Tibial artery (tissue), 4 donors: Measurements from ENCODE around the gene SUFU.

Experiments
- DNase-seq, 2 donors: peaks; one replicate each; pipeline ENCODE4 v3.0.0-alpha.2; 2019
- H3K27ac ChIP-seq, 2 donors: fragments of 200-600 bp; sonication (generic) in 1 of 2; 1 replicate in 1 of 2; 2 replicates in 1 of 2; pipeline ENCODE4 v1.5.1; 2018 to 2019; ENCODE audit warnings: mild to moderate bottlenecking in 1 of 2
- H3K27me3 ChIP-seq, 2 donors: fragments of 200-600 bp; sonication (generic) in 1 of 2; one replicate each; pipeline versions ENCODE4 v1.5.1 to v1.6.0; 2016 to 2019
- H3K36me3 ChIP-seq, 3 donors: fragments of 200-600 bp; sonication (generic) in 2 of 3; one replicate each; pipeline ENCODE4 v1.5.1; 2016 to 2019; ENCODE audit warnings: mild to moderate bottlenecking in 2 of 3
- H3K4me1 ChIP-seq, 4 donors: fragments of 200-600 bp; sonication (generic) in 2 of 4; 1 replicate in 3 of 4; 2 replicates in 1 of 4; pipeline ENCODE4 v1.5.1; 2016 to 2019
- H3K4me3 ChIP-seq, 2 donors: fragments of 200-600 bp; sonication (generic) in 1 of 2; 1 replicate in 1 of 2; 2 replicates in 1 of 2; pipeline ENCODE4 v1.5.1; 2018 to 2019; ENCODE audit warnings: mild to moderate bottlenecking in 2 of 2
- H3K9me3 ChIP-seq, 3 donors: fragments of 200-600 bp; sonication (generic) in 1 of 3; one replicate each; pipeline ENCODE4 v1.5.1; 2016 to 2019
- CTCF ChIP-seq, 2 experiments: fragments of 200-600 bp in 1 of 2; fragments of 450-650 bp in 1 of 2; IDR thresholded peaks; one replicate each; pipeline ENCODE4 v1.5.1; 2017 to 2019; ENCODE audit warnings: antibody characterized with exemption in 2 of 2, mild to moderate bottlenecking in 1 of 2, moderate library complexity in 1 of 2
- intact Hi-C: fragments of 100-400 bp; cut with DNase I; formaldehyde crosslinking; loops from one replicate; pipeline ENCODE4 v1.15.0; 2023; ENCODE audit warnings: low total_unique reads

Gene SUFU

GRCh38 chr10:102593074-102593803 lies 89.5 kb downstream of the SUFU start:
- no peak for TF ChIP-seq CTCF (IDR thresholded peaks at IDR 0.05)
- H3K27ac ChIP-seq: no peak overlapping the region
- DNase-seq: no peak
- H3K36me3 ChIP-seq: peaks cover 0 to 39% (median 13%) of the 10 kb centered on the region in 3 donors
- intact Hi-C loops: no loop called here
- no peaks in the 10 kb centered on the region for H3K27me3 ChIP-seq
- no peaks in the 10 kb centered on the region for H3K9me3 ChIP-seq
- H3K4me3 ChIP-seq: no peak overlapping the region
- H3K4me1 ChIP-seq: peaks cover 0 to 17% (median 8%) of the 10 kb centered on the region in 4 donors

- H3K36me3 ChIP-seq: peaks cover 0 to 44% (median 13%) of the 10 kb centered on the region in 3 donors
- H3K4me1 ChIP-seq: peaks cover 0 to 17% (median 8%) of the 10 kb centered on the region in 4 donors
- no peaks in the 10 kb centered on the region for H3K27me3 ChIP-seq
- intact Hi-C loops: no loop called here
- H3K4me3 ChIP-seq: no peak overlapping the region
- no peak overlapping the region for H3K27ac ChIP-seq
- DNase-seq: no peak
- no peaks in the 10 kb centered on the region for H3K9me3 ChIP-seq
- TF ChIP-seq CTCF (IDR thresholded peaks at IDR 0.05): no peak
Measured at GRCh38 chr10:102593804-102594079, 90.0 kb downstream of the SUFU start.

GRCh38 chr10:102595293-102595692 lies 91.5 kb downstream of the SUFU start:
- H3K9me3 ChIP-seq: no peaks in the 10 kb centered on the region
- H3K27me3 ChIP-seq: no peaks in the 10 kb centered on the region
- DNase-seq: no peak
- TF ChIP-seq CTCF (IDR thresholded peaks at IDR 0.05): no peak
- peaks cover 0 to 17% (median 8%) of the 10 kb centered on the region in 4 donors for H3K4me1 ChIP-seq
- H3K27ac ChIP-seq: no peak overlapping the region
- peaks cover 0 to 59% (median 20%) of the 10 kb centered on the region in 3 donors for H3K36me3 ChIP-seq
- intact Hi-C loops: no loop called here
- no peak overlapping the region for H3K4me3 ChIP-seq

GRCh38 chr10:102595897-102596296 lies 92.1 kb downstream of the SUFU start:
- intact Hi-C loops: no loop called here
- TF ChIP-seq CTCF (IDR thresholded peaks at IDR 0.05): no peak
- Histone ChIP-seq H3K4me3 (no peak overlapping the region), H3K27me3 (no peaks in the 10 kb centered on the region), H3K9me3 (no peaks in the 10 kb centered on the region), H3K4me1 (peaks cover 0 to 20% (median 8%) of the 10 kb centered on the region in 4 donors), H3K36me3 (peaks cover 0 to 65% (median 25%) of the 10 kb centered on the region in 3 donors), H3K27ac (no peak overlapping the region)
- no peak for DNase-seq

GRCh38 chr10:102596506-102596971 lies 92.8 kb downstream of the SUFU start:
- peak in 1 of 2 donors; percentile 65 for DNase-seq
- Histone ChIP-seq H3K36me3 (peaks cover 0 to 72% (median 25%) of the 10 kb centered on the region in 3 donors), H3K27ac (no peak overlapping the region), H3K4me1 (peaks cover 0 to 26% (median 8%) of the 10 kb centered on the region in 4 donors), H3K27me3 (no peaks in the 10 kb centered on the region), H3K4me3 (no peak overlapping the region), H3K9me3 (no peaks in the 10 kb centered on the region)
- TF ChIP-seq CTCF (IDR thresholded peaks at IDR 0.05): peak; percentile 53 to 64
- intact Hi-C loops: no loop called here
